Brain microvascular endothelial cell (primary cell): Measurements from ENCODE around the gene YBX3.

Source experiments
- DNase-seq: peaks from one replicate; pipeline ENCODE4 v3.0.0-alpha.2; 2020
- H3K27ac ChIP-seq: fragments of 250-450 bp; sonication (Bioruptor Pico); 2 replicates; pipeline ENCODE4 v1.5.1; 2020; ENCODE audit warnings: mild to moderate bottlenecking, moderate library complexity
- H3K27me3 ChIP-seq: fragments of 250-450 bp; sonication (Bioruptor Pico); replicated peaks from 2 replicates; pipeline ENCODE4 v1.5.1; 2020; ENCODE audit warnings: mild to moderate bottlenecking
- H3K36me3 ChIP-seq: fragments of 250-450 bp; sonication (Bioruptor Pico); replicated peaks from 2 replicates; pipeline ENCODE4 v1.5.1; 2020; ENCODE audit warnings: mild to moderate bottlenecking
- H3K4me3 ChIP-seq: 2 replicates; pipeline ENCODE4 v1.5.1; 2011; ENCODE audit warnings: low read depth, mild to moderate bottlenecking, control low read depth, low read length, moderate library complexity
- CTCF ChIP-seq: IDR thresholded peaks from 2 replicates; pipeline ENCODE4 v1.5.1; 2011; ENCODE audit warnings: low read depth, mild to moderate bottlenecking, moderate library complexity, low read length, control low read depth, inconsistent platforms; ENCODE audit errors: missing control alignments
- in situ Hi-C: cut with HindIII; loops from 2 replicates; pipeline ENCODE4 v1.10.0; 2017; ENCODE audit warnings: low sequenced_read_pairs, low pct_ligation_motif_present

YBX3 gene

GRCh38 chr12:10701843-10702242, 21.3 kb downstream of the YBX3 start:
- peaks cover 55% of the 10 kb centered on the region for H3K36me3 ChIP-seq
- DNase-seq, result no peak
- H3K4me3 ChIP-seq, result no peak overlapping the region
- in situ Hi-C loops, result no loop called here
- no peaks in the 10 kb centered on the region for H3K27me3 ChIP-seq
- no peak overlapping the region for H3K27ac ChIP-seq
- TF ChIP-seq CTCF, result no peak

GRCh38 chr12:10701131-10701681, 21.9 kb downstream of the YBX3 start:
- Histone ChIP-seq H3K36me3 (peaks cover 59% of the 10 kb centered on the region), H3K4me3 (no peak overlapping the region), H3K27ac (no peak overlapping the region), H3K27me3 (no peaks in the 10 kb centered on the region)
- no peak for DNase-seq
- in situ Hi-C loops, result no loop called here
- no peak for TF ChIP-seq CTCF

GRCh38 chr12:10700581-10700980, 22.5 kb downstream of the YBX3 start:
- Histone ChIP-seq H3K27me3 (no peaks in the 10 kb centered on the region), H3K36me3 (peaks cover 60% of the 10 kb centered on the region), H3K27ac (no peak overlapping the region), H3K4me3 (no peak overlapping the region)
- no peak for DNase-seq
- TF ChIP-seq CTCF, result no peak
- in situ Hi-C loops, result no loop called here

GRCh38 chr12:10697862-10698261, 25.3 kb downstream of the YBX3 start:
- Histone ChIP-seq H3K4me3 (no peak overlapping the region), H3K27ac (no peak overlapping the region), H3K27me3 (no peaks in the 10 kb centered on the region), H3K36me3 (peaks cover 44% of the 10 kb centered on the region)
- in situ Hi-C loops, result no loop called here
- TF ChIP-seq CTCF, result no peak
- no peak for DNase-seq

- peaks cover 38% of the 10 kb centered on the region for H3K36me3 ChIP-seq
- H3K4me3 ChIP-seq, result no peak overlapping the region
- in situ Hi-C loops, result no loop called here
- no peaks in the 10 kb centered on the region for H3K27me3 ChIP-seq
- H3K27ac ChIP-seq, result no peak overlapping the region
- DNase-seq, result no peak
- TF ChIP-seq CTCF, result no peak
Measured at GRCh38 chr12:10697156-10697555, 26.0 kb downstream of the YBX3 start.

- no peaks in the 10 kb centered on the region for H3K27me3 ChIP-seq
- in situ Hi-C loops, result no loop called here
- TF ChIP-seq CTCF, result no peak
- H3K4me3 ChIP-seq, result no peak overlapping the region
- peaks cover 1% of the 10 kb centered on the region for H3K36me3 ChIP-seq
- no peak overlapping the region for H3K27ac ChIP-seq
- no peak for DNase-seq
Measured at GRCh38 chr12:10690906-10691305, 32.2 kb downstream of the YBX3 start.
